IPS-18a (cell line): ENCODE results near the gene ROBO1.
A peak's percentile ranks its signal among the peaks of the same experiment; 100 is the strongest.
"Not testable (repeated sequence)": the region's sequence is repeated elsewhere in the genome, so short reads cannot be mapped to it uniquely, and the experiment has no call there.

ENCODE experiments used
- H3K27ac ChIP-seq: one replicate; pipeline ENCODE4 v1.5.1; 2013; ENCODE audit warnings: low read length
- H3K27me3 ChIP-seq: one replicate; pipeline ENCODE4 v1.6.1; 2013; ENCODE audit warnings: mild to moderate bottlenecking, low read length; ENCODE audit not compliant: control insufficient read depth, insufficient read depth
- H3K36me3 ChIP-seq: one replicate; pipeline ENCODE4 v1.6.1; 2013; ENCODE audit warnings: low read depth, low read length; ENCODE audit not compliant: control insufficient read depth
- H3K4me1 ChIP-seq: one replicate; pipeline ENCODE4 v1.6.1; 2013; ENCODE audit warnings: low read depth, low read length; ENCODE audit not compliant: control insufficient read depth
- H3K4me3 ChIP-seq: one replicate; pipeline ENCODE4 v1.5.1; 2013; ENCODE audit warnings: low read length
- H3K9ac ChIP-seq: one replicate; pipeline ENCODE4 v1.6.1; 2013; ENCODE audit warnings: mild to moderate bottlenecking, low read length, moderate library complexity
- H3K9me3 ChIP-seq: one replicate; pipeline ENCODE4 v1.6.1; 2013; ENCODE audit warnings: low read depth, low read length; ENCODE audit not compliant: control insufficient read depth

Gene ROBO1

GRCh38 chr3:79337798-79338197 is 430.0 kb downstream of the ROBO1 start:
- Histone ChIP-seq H3K27ac (no peak overlapping the region), H3K9me3 (peaks cover 6% of the 10 kb centered on the region), H3K4me1 (no peaks in the 10 kb centered on the region), H3K4me3 (no peak overlapping the region), H3K9ac (no peak overlapping the region), H3K27me3 (no peaks in the 10 kb centered on the region), H3K36me3 (no peaks in the 10 kb centered on the region)

DNA sequence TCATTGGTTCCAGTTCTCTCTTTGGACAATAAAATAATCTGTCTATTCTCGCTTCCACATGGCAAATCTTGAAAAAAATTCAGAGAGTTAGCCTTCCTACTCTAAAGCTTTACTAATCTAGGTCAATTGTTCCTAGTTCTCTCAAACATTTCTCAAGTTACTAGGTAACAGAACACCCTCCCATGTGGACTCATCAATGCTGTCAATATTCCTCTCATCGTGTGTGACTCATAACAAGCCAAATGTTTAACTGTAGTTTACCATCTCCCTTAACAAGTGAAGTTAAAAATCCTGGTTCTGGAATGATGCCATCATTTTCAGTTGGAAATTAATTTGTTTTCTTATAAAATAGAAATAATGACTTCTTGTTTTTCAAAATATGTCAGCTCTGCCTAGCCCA is 438.6 kb downstream of the ROBO1 start:
- no peaks in the 10 kb centered on the region for H3K36me3 ChIP-seq
- H3K4me1 ChIP-seq, result peaks cover 36% of the 10 kb centered on the region
- H3K27ac ChIP-seq, result peak overlapping the region; percentile 65
- no peaks in the 10 kb centered on the region for H3K9me3 ChIP-seq
- H3K9ac ChIP-seq, result peak overlapping the region; percentile 15
- no peaks in the 10 kb centered on the region for H3K27me3 ChIP-seq
- H3K4me3 ChIP-seq, result no peak overlapping the region

- H3K9ac ChIP-seq, result peak overlapping the region; percentile 40
- H3K27ac ChIP-seq, result peak overlapping the region; percentile 44
- peak overlapping the region; percentile 43 for H3K4me3 ChIP-seq
Measured at GRCh38 chr3:79326642-79327041, 441.2 kb downstream of the ROBO1 start.

DNA sequence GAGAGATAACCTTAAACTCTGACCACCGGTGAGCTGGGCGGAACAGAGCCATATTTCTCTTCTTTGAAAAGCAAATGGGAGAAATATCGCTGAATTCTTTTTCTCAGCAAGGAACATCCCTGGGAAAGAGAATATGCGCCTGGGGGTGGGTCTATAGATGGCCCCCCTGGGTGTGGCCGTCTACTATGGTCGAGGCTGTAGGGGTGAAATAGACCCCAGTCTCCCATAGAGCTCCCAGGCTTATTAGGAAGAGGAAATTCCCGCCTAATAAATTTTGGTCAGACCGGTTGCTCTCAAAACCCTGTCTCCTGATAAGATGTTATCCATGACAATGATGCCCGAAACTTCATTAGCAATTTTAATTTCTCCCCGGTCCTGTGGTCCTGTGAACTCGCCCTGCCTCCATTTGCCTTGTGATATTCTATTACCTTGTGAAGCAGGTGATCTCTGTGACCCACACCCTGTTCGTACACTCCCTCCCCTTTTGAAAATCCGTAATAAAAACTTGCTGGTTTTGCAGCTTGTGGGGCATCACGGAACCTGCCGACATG is 441.9 kb downstream of the ROBO1 start:
- not testable (repeated sequence) for H3K36me3 ChIP-seq, H3K27me3 ChIP-seq, H3K9me3 ChIP-seq
- H3K4me1 ChIP-seq, result peaks cover 40% of the 10 kb centered on the region
- H3K9ac ChIP-seq, result peak overlapping the region; percentile 40
- peak overlapping the region; percentile 43 for H3K4me3 ChIP-seq
- H3K27ac ChIP-seq, result peak overlapping the region; percentile 44

More at GRCh38 chr3:79326642-79327041, 441.2 kb downstream of the ROBO1 start:
- Histone ChIP-seq H3K27me3 (no peaks in the 10 kb centered on the region), H3K4me1 (peaks cover 38% of the 10 kb centered on the region), H3K36me3 (no peaks in the 10 kb centered on the region), H3K9me3 (no peaks in the 10 kb centered on the region)

DNA sequence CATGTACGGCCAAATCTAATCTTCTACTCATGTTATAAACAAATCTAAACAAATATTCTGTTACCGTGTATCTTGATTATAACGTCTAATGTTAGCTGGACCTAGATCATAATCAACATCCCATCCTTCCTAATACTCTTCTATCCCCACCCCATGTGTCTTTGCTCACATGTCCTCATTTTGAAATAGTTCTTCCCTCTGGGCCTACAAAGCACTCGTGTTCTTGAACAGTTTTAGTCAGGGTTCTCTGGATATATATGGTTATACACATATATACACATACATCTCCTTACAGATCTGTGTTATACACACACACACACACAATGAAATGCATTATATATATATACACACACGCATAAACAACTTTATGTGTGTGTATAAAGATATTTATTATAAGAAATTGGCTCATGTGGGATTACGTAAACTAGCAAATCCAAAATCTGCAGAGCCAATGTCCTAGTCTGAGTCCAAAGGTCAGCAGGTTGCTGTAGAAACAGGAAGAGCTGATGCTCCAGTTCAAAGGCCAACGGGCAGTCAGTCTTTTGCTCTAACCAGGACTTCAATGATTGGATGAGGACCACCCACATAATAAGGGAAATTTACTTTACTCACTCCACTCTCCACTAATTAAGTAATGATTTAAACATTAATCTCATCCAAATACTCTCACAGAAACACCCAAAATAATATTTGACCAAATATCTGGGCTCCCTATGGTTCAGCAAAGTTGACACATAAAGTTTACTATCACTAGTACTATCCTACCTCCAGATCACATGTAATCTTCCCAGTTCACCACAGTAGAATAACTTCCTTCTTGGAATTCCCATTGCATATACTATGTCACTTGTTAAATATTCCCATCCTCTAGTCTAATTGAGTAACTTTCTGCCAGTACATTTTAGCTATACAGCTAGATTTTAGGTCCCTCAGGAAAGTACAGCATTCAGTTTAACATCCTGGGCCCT is 450.0 kb downstream of the ROBO1 start:
- Histone ChIP-seq H3K36me3 (no peaks in the 10 kb centered on the region), H3K27me3 (no peaks in the 10 kb centered on the region), H3K9ac (no peak overlapping the region), H3K4me1 (peaks cover 4% of the 10 kb centered on the region), H3K9me3 (no peaks in the 10 kb centered on the region), H3K4me3 (no peak overlapping the region), H3K27ac (no peak overlapping the region)

DNA sequence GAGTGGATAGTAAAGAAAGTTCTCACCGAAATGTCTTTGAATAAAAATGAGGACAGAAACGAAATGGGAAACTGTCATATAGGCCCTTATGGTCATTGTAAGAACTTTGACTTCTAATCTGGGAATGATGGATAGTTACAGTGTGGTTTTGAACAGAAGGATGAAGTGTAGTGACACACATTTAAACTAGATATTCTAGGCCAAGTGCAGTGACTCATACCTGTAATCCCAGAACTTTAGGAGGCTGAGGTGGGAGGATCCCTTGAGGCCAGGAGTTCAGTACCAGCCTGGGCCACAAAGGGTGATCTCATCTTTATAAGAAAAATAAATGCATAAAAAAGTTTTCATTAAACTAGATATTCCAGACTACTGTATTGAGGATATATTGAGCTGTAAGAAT is 452.8 kb downstream of the ROBO1 start:
- Histone ChIP-seq H3K36me3 (no peaks in the 10 kb centered on the region), H3K27me3 (no peaks in the 10 kb centered on the region), H3K4me3 (no peak overlapping the region), H3K9me3 (no peaks in the 10 kb centered on the region), H3K4me1 (no peaks in the 10 kb centered on the region), H3K27ac (no peak overlapping the region), H3K9ac (no peak overlapping the region)

DNA sequence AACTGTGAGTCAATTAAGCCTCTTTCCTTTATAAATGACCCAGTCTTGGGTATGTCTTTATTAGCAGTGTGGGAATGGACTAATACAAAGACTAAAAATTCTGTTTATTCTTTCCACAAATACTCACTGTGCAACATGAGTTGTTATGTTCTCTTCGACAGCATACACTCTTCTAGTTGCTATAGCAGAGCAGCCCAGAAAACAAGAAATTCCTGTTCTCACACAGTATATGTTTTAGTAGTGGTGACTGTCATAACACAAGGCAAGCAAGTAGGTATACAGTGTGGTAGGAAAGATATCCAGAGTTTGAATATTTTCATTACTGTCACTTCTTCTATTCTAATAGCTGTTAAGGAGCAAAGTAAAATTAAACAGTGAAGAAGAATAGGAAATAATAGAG is 453.3 kb downstream of the ROBO1 start:
- Histone ChIP-seq H3K9me3 (no peaks in the 10 kb centered on the region), H3K36me3 (no peaks in the 10 kb centered on the region), H3K27ac (no peak overlapping the region), H3K4me1 (no peaks in the 10 kb centered on the region), H3K9ac (no peak overlapping the region), H3K27me3 (no peaks in the 10 kb centered on the region), H3K4me3 (no peak overlapping the region)

GRCh38 chr3:79310016-79310415 is 457.8 kb downstream of the ROBO1 start:
- Histone ChIP-seq H3K9me3 (no peaks in the 10 kb centered on the region), H3K27ac (no peak overlapping the region), H3K27me3 (no peaks in the 10 kb centered on the region), H3K36me3 (no peaks in the 10 kb centered on the region), H3K4me3 (no peak overlapping the region), H3K4me1 (peaks cover 13% of the 10 kb centered on the region), H3K9ac (no peak overlapping the region)

DNA sequence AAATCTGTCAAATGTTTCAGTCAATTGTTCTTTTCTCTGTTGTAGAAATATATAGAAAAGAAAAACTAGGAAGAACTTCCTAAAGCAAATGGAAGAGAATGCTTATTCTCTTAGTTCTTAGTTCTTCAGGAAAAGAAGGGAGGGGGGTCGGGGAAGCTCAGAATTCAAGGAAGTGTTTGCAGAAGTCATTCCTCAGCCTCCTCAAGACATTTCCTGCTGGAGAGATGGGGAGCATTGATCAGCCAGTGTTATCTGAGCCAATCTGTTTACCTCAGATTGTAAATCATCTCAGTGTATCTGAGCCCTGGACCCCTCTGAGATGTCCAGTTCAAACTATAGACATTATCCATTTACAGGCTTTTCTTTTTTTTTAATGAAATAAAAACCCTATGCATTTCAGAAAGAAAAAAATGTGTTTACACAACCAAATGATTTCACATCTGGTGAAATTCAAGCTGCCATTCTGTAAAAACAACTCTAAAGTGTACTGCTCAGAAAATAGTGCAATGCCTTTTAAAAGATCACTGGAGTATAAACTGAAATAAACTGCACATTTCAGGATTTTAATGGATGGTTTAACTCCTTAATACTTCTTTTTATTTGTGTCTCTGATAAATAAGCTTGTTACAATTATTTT is 460.7 kb downstream of the ROBO1 start:
- Histone ChIP-seq H3K36me3 (no peaks in the 10 kb centered on the region), H3K9ac (no peak overlapping the region), H3K27me3 (no peaks in the 10 kb centered on the region), H3K27ac (no peak overlapping the region), H3K9me3 (no peaks in the 10 kb centered on the region), H3K4me3 (no peak overlapping the region), H3K4me1 (peaks cover 13% of the 10 kb centered on the region)

- H3K36me3 ChIP-seq, H3K27me3 ChIP-seq, H3K27ac ChIP-seq, H3K4me3 ChIP-seq, H3K9ac ChIP-seq, H3K9me3 ChIP-seq, H3K4me1 ChIP-seq: not testable (repeated sequence)
Measured at GRCh38 chr3:79299949-79300635, 467.7 kb downstream of the ROBO1 start.

DNA sequence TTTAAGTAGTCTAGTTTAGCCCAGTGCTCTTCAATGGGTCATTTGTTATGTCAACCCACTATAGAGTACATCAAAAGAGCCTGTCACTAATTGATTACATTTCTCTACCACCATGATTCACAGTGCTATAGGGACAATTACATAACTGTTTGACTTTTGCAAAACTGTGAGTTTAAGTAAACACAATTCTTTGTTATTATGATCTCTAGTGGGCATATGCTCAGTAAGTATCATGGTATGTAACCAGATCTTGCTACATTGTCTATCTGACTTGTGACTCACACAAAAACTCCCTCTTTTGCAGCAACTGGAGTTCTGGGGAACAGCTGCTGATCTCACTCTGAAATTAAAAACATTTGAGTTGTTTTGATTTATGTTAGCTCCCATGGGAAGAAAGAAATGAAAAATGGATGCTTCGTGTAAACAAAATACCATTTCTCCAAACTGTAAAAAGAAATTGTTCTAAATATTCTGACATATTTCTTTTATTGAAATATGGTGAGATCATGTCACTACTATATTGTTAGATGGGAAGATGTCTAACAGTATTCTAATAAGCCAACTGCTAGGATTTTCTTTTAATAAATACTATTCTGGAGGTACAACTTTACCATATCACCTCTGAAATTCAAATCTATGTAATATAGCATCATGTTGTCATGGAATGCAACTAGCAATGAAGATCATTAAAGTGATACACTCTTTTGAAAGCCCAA is 470.4 kb downstream of the ROBO1 start:
- Histone ChIP-seq H3K4me3 (no peak overlapping the region), H3K27me3 (no peaks in the 10 kb centered on the region), H3K9me3 (no peaks in the 10 kb centered on the region), H3K27ac (no peak overlapping the region), H3K4me1 (peaks cover 5% of the 10 kb centered on the region), H3K36me3 (no peaks in the 10 kb centered on the region), H3K9ac (no peak overlapping the region)
